HG03457 (cell line): ENCODE data around the gene PIP5K1B.

Experiments used
- ATAC-seq: cut with Tn5 transposase; IDR thresholded peaks from one replicate; pipeline ENCODE4 v1.9.1; 2021; ENCODE audit warnings: moderate number of reproducible peaks; ENCODE audit not compliant: unreplicated experiment

Gene PIP5K1B

DNA sequence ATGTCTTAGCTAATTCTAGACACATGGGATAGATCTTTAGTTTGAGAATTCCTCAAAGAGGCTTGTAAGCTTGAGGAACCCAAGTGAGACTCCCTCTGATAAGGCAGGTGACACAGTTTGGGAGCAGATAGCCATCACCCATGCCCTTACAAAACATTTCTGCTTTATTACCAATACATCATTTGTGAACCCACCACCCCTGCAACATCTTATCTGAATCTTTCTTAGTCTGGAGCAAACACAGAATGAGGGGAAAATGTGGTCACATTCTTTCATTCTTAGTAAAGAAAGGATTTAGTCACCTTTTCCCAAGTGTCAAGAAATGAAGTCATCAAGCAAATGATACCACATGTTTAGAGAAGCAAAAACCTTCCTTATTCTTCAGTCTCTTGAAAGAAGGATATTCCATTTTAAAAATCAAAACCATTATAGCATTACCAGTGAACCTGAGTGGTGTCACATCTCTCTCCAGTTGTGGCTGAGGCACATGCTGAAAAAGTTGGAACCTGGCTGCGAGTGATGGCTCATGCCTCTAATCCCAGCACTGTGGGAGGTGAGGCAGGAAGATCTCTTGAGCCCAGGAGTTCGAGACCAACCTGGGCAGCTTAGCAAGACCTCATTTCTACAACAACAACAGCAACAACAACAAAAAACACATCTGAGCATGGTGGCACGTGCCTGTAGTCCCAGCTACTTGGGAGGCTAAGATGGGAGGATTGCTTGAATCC, 243.0 kb downstream of the PIP5K1B start:
- ATAC-seq: no peak

GRCh38 chr9:68949271-68950000, 244.4 kb downstream of the PIP5K1B start:
- ATAC-seq: no peak

GRCh38 chr9:68950188-68950587, 245.1 kb downstream of the PIP5K1B start:
- no peak for ATAC-seq

- no peak for ATAC-seq
Observed at GRCh38 chr9:68950689-68951088, 245.6 kb downstream of the PIP5K1B start.

DNA sequence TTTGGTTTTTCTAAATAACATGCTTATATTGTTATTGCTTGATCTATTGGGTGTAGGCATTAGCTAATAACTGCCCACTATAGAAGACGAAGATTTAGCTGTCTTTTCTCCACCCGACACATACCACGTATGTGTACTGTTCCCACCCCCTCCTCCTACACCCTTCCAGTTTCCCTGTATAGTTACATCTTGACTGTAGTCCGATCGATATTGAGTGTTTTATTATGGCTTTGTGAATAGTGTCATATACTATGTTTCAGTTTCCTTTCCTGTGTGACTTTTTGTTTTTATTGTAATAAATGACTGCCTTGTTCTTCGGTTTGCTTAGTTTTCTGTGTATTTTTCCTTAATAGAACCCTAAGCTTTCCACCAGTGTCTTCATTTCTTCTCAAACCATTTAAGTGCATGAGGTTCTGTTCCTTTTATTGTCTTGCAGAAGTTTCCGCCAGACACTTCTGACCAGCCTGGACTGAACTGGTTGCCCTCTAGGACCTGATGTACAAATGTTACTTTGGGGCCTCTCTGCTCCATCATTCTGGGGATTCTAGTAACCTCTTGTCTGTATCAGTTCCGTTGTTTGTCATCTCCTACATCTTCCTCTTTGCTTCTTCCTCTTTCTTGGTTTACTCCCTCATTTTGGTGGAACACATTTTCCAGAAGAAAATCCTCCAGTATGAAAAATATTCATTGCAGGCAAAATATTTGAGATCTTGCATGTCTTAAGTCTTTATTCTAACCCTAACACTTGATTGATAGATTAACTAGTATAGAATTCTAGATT, 247.0 kb downstream of the PIP5K1B start:
- ATAC-seq: peak; percentile 54

DNA sequence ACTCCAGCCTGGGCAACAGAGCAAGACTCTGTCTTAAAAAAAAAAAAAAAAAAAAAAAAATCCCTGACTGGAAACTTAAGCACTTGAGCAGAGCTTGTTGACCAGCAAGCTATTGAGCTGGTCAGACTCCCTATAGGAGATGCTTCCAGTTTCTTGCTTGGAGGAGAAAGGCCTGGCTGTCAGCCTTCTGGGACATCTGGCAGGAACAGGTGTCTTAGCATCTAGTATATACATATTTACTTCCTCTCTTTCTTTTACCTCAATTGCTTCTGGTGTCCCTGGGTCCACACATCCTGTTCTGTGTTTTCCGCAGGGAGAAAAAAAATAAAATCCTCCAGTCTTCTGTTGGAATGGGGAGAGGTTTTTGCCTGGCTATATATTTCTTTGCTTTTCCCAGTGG, 248.7 kb downstream of the PIP5K1B start:
- ATAC-seq: no peak

DNA sequence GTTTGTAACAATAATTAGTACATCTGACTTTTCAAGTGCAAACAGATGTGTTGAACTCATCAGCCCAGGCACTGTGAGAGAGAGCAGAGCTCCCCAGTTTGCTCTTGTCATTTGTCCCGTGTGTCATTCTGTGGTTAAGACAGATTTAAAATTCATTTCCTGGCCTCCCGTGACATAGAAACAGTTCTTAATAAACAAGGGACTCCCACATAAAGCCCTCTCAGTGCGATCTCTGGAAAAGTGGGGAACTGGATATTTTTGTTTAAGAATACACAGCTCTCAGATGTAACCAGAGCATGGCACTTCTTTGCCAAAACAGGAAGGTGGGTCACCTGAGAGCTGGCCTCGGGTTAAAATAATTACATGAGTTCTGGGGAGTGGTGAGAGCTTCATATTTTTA, 250.3 kb downstream of the PIP5K1B start:
- no peak for ATAC-seq

DNA sequence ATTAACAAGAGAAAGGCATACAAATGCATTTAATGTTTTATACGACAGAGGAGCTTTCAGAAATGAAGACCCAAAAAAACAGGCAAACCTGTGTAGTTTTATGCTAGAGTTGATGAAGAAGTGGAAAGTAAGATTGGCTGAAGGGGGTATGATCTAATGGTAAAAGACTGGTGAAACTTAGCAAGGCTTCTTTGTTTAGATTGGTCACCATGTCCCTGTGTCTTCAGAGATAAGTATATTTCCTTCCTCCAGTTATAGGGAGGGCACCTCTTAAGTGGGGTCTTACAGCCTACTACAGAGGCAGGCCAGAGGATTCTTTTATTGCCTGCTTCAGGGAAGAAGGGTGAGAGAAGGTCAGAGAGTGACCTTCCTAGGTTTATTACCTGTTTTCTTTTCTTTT, 252.4 kb downstream of the PIP5K1B start:
- no peak for ATAC-seq

GRCh38 chr9:68961587-68961986, 256.5 kb downstream of the PIP5K1B start:
- ATAC-seq: peak; percentile 50

DNA sequence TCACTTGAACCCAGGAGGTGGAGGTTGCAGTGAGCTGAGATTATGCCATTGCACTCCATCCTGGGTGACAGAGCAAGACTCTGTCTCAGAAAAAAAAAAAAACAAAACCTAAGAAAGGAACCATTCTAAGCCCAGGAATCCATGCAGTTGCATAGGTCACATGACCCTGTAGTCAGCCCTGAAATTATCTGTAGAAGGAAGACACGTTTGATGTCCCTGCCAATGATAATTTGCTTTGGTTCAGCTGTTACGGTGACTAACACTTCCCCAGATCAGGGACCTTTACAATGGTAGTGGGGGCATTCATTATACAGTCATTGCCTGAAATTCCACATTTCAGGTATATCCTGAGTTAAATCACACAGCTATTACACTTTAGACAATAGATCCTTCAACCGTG, 258.4 kb downstream of the PIP5K1B start:
- ATAC-seq: no peak

DNA sequence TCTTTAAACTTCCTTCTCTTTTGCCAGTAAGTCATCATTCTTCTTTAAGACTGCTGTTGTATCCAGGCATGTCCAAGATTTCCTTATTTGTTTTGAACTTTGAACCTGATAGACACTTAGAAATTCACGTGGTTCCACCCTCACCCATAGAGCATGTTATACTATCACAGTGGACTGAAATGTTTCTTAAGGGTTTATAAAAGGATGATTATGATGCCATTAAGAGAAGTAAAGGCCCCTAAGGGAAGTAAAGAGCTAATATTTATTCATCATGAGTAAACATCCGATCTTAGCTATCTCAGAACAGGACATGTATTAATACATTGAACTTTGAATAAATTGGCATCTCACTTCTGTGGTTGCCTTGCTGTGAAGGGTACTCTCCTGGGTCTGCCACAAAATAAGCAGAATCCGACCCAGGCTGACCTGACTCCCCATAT, 259.1 kb downstream of the PIP5K1B start:
- ATAC-seq: no peak

DNA sequence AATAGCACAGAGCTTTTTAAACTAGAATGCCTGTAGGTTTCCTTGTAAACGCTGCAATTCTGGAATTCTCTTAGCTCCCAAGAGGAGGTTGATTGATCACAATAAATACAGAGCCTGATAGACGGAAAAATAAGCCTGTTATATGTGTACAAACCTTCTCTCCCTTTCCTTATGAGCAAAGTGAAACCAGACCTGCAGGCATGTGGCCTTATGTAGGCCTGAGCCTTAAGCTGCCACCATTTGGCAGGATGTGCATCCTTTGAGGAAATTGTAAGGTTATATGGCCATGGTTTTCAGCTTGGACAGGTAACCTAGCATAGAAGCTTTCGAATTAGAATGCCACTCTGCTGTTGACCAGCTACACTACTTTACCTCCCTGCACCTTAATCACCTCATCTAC, 259.7 kb downstream of the PIP5K1B start:
- ATAC-seq: no peak

GRCh38 chr9:68966496-68966944, 261.5 kb downstream of the PIP5K1B start:
- peak; percentile 72 for ATAC-seq

DNA sequence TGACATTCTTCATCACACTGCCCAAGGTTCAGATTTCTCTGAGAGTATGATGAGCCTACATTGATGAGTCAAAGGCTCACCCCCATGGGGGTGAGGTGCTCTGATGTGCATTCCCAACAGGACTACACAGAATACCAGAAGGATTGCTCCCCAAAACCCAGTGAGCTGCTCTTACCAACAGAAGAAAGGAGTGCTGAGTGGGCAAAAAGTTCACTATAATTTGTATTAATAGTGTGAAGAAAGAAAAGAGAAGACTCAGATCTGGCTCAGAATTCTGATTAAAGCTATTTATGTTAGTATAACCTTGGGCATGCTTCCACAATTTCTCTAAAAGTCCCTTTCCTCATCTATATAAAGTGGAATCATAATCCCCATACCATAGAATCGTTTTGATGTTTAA, 262.8 kb downstream of the PIP5K1B start:
- no peak for ATAC-seq

DNA sequence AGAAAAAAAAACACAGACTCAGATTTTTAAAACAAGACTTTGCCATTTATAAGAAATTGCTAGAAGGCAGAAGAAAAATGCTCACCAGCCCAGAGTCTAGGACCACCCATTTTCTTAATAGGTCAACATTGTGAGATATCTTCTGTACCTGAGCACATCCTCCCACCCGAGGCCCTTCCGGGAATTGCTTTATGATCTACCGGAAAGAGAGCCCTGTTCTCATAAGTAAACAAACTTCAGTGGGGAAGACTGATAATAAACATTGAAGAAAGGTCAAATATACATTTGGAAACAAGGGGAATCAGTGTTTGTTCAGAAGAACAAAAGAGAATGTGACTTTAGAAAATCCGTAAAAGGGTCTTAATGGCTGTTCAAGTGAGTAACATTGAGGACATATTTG, 264.5 kb downstream of the PIP5K1B start:
- ATAC-seq: no peak

- no peak for ATAC-seq
Observed at GRCh38 chr9:68970151-68970550, 265.1 kb downstream of the PIP5K1B start.

- no peak for ATAC-seq
Observed at GRCh38 chr9:68973619-68974018, 268.6 kb downstream of the PIP5K1B start.

- ATAC-seq: peak; percentile 69
Observed at GRCh38 chr9:68974431-68974830, 269.4 kb downstream of the PIP5K1B start.

DNA sequence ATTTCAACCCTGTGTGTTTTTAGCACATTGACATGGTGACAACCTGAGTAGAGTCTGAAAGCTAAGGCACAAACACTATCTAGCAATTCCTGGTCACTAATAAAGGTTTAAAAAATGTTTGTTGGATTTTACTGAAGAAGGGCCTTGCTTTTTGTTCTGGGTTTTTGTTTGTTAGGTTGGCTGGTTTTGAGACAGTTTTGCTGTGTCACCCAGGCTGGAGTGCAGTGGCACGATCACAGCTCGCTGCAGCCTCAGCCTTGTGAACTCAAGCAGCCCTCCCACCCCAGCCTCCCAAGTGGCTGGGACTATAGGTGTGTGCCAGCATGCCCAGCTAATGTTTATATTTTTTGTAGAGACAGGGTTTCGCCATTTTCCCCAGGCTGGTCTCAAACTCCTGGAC, 269.9 kb downstream of the PIP5K1B start:
- no peak for ATAC-seq

GRCh38 chr9:68975365-68976043, 270.5 kb downstream of the PIP5K1B start:
- no peak for ATAC-seq

DNA sequence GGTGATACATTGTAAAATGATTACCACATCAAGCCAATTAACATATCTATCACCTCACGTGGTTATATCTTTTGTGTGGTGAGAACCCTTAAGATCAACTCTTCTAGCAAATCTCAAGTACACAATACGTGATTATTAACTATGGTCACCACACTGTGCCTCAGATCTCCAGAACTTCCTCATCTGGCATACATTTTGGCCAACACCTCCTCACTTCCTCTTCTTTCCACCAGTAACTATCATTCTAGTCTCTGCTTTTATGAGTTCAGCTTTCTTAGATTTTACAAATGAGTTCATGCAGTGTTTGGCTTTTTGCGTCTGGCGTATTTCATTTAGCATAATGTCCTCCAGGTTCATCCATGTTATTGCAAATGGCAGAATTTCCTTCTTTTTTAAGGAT, 273.0 kb downstream of the PIP5K1B start:
- no peak for ATAC-seq
